Right lobe of liver (tissue), 4 donors: ENCODE results near the gene ZFP62.

ENCODE experiments used
- POLR2A ChIP-seq: fragments of 450-650 bp; IDR thresholded peaks from one replicate; pipeline ENCODE4 v1.6.1; 2017; ENCODE audit warnings: antibody characterized with exemption, mild to moderate bottlenecking
- TF ChIP-seq, protein P1 (sequence below), 4 donors: fragments of 200-600 bp in 3 of 4; fragments of 450-650 bp in 1 of 4; IDR thresholded peaks; one replicate each; pipeline versions ENCODE4 v1.5.1 to v1.8.0; 2016 to 2022; ENCODE audit warnings: antibody characterized with exemption in 4 of 4, mild to moderate bottlenecking in 2 of 4
- donor health status: DM: no; HTN: no; CAD: no.
- donor health status: DM: no; HTN: no; CAD: no.
- donor health status: DM: no; HTN: yes; CAD: no.

DNA sequence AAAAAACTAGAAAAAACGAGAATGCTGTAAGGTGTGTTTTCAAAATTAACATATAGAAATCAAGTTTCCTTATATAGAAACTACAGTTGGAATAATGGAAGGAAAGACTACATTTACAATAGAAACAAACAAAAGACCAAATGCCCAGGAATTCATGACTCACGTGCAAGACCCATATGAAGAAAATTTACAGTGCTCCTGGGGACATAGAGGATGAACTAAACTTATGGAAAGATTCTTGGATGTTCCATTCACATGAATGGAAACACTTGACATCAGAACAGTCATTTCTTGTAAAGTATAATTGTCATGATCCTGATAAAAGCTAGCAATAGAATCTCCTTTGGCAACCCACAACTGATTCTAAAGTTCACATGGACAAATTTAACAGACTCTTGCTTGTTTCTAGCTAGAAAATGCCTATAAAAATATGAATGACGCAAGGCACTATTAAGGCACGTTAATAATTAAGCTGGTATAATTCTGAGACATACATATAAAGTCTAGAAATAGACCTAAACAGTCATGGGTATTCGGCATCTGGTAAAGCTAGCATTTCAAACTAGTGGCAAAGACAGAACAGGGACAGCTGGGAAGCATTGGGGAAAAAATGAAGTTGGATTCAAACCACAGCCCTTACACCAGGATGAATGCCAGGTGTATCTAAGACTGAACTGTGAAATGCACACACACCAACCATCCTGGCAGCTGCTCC is 5.1 kb upstream of the ZFP62 start:
- TF ChIP-seq, protein P1, sequence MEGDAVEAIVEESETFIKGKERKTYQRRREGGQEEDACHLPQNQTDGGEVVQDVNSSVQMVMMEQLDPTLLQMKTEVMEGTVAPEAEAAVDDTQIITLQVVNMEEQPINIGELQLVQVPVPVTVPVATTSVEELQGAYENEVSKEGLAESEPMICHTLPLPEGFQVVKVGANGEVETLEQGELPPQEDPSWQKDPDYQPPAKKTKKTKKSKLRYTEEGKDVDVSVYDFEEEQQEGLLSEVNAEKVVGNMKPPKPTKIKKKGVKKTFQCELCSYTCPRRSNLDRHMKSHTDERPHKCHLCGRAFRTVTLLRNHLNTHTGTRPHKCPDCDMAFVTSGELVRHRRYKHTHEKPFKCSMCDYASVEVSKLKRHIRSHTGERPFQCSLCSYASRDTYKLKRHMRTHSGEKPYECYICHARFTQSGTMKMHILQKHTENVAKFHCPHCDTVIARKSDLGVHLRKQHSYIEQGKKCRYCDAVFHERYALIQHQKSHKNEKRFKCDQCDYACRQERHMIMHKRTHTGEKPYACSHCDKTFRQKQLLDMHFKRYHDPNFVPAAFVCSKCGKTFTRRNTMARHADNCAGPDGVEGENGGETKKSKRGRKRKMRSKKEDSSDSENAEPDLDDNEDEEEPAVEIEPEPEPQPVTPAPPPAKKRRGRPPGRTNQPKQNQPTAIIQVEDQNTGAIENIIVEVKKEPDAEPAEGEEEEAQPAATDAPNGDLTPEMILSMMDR (IDR thresholded peaks at IDR 0.05), result no peak
- no peak for TF ChIP-seq POLR2A
